Panc1 (cell line): ENCODE measurements around the gene WWOX. TPM values are rescaled to one million over a fixed set of nuclear protein-coding genes. Genes with fewer than 3 reads are reported as not detected.

Source experiments
- ATAC-seq: fragments of 200-7000 bp; cut with Tn5 transposase; 2 replicates; pipeline ENCODE4 v1.9.1; 2020; ENCODE audit warnings: mild to moderate bottlenecking, moderate library complexity
- BruUV-seq: library from RNA; stranded (reverse); fragments of 400-500 nt; replicated peaks from 2 replicates; lab custom pipeline; 2021; lab: Mats Ljungman, UMichigan
- CTCF ChIA-PET: fragments of 300-600 bp; sonication (Branson Sonifier 250); formaldehyde crosslinking; loops from one replicate; lab custom pipeline; 2022; ENCODE audit warnings: antibody characterized with exemption; lab: Charles Lee
- POLR2A ChIA-PET: fragments of 300-600 bp; sonication (Branson Sonifier 250); formaldehyde crosslinking; loops from one replicate; lab custom pipeline; 2022; ENCODE audit warnings: antibody characterized with exemption; lab: Charles Lee
- DNase-seq: peaks from one replicate; pipeline ENCODE4 v3.0.0-alpha.2; 2010; ENCODE audit warnings: low read depth, low spot score
- H3K27ac ChIP-seq: 2 replicates; pipeline ENCODE4 v1.5.1; 2011; ENCODE audit warnings: mild to moderate bottlenecking, low read length, inconsistent platforms
- H3K27me3 ChIP-seq: fragments of 200-500 bp; sonication (Bioruptor generic); 2 replicates; pipeline ENCODE4 v1.6.0; 2014; ENCODE audit warnings: low read length, inconsistent platforms; ENCODE audit not compliant: control insufficient read depth, insufficient read depth
- H3K36me3 ChIP-seq: fragments of 200-500 bp; sonication (Bioruptor generic); 2 replicates; pipeline ENCODE4 v1.5.1; 2014; ENCODE audit warnings: inconsistent platforms, mild to moderate bottlenecking, low read length, moderate library complexity; ENCODE audit not compliant: control insufficient read depth, insufficient read depth
- H3K4me1 ChIP-seq: 2 replicates; pipeline ENCODE4 v1.5.1; 2011; ENCODE audit warnings: inconsistent platforms, mild to moderate bottlenecking, low read length, moderate library complexity; ENCODE audit not compliant: control insufficient read depth, insufficient read depth
- H3K4me3 ChIP-seq, 2 experiments: 2 replicates each; pipeline ENCODE4 v1.5.1; 2011 to 2012; ENCODE audit warnings: low read depth in 2 of 2, low read length in 2 of 2, mild to moderate bottlenecking in 2 of 2, inconsistent platforms in 1 of 2, moderate library complexity in 1 of 2
- H3K9me3 ChIP-seq: fragments of 200-500 bp; sonication (Bioruptor generic); 2 replicates; pipeline ENCODE4 v1.5.1; 2014; ENCODE audit warnings: low read depth, mild to moderate bottlenecking, inconsistent platforms, low read length, moderate library complexity; ENCODE audit not compliant: control insufficient read depth, insufficient read depth
- POLR2AphosphoS5 ChIP-seq: IDR thresholded peaks from 2 replicates; pipeline ENCODE4 v1.6.1; 2012; ENCODE audit warnings: mild to moderate bottlenecking, low read depth, low read length, moderate library complexity
- SIN3A ChIP-seq: IDR thresholded peaks from 2 replicates; pipeline ENCODE4 v1.6.1; 2012; ENCODE audit warnings: low read depth, mild to moderate bottlenecking, low read length, moderate library complexity, borderline replicate concordance; ENCODE audit not compliant: insufficient read depth
- TCF7L2 ChIP-seq: IDR thresholded peaks from 2 replicates; pipeline ENCODE4 v1.6.1; 2011; ENCODE audit warnings: mild to moderate bottlenecking, low read depth, low read length, inconsistent platforms
- in situ Hi-C: cut with HindIII; loops from 2 replicates; pipeline ENCODE4 v1.10.0; 2016; ENCODE audit warnings: low sequenced_read_pairs, low pct_unique_long_range_greater_than_20kb
- intact Hi-C: fragments of 100-400 bp; cut with micrococcal nuclease; formaldehyde crosslinking; loops from one replicate; pipeline ENCODE4 v1.10.0; 2022; ENCODE audit not compliant: unreplicated experiment
- total RNA-seq: library from RNA; stranded (reverse); gene quantifications from one replicate; pipeline ENCODE4 v1.2.1, GENCODE V29; 2021; ENCODE audit not compliant: unreplicated experiment
- TF ChIP-seq, protein P1 (sequence below), 2 experiments: IDR thresholded peaks; 2 replicates each; pipeline ENCODE4 v1.6.1; 2011 to 2012; ENCODE audit warnings: low read depth in 2 of 2, control low read depth in 1 of 2, low read length in 1 of 2, mild to moderate bottlenecking in 1 of 2, moderate library complexity in 1 of 2; ENCODE audit not compliant: insufficient read depth in 1 of 2
- TF ChIP-seq, protein P2 (sequence below): fragments of 450-650 bp; IDR thresholded peaks from 2 replicates; pipeline ENCODE4 v1.5.1; 2017; ENCODE audit warnings: mild to moderate bottlenecking

Gene WWOX
- total RNA-seq, 1 experiment from 2014 or later: 12.5 TPM

DNA sequence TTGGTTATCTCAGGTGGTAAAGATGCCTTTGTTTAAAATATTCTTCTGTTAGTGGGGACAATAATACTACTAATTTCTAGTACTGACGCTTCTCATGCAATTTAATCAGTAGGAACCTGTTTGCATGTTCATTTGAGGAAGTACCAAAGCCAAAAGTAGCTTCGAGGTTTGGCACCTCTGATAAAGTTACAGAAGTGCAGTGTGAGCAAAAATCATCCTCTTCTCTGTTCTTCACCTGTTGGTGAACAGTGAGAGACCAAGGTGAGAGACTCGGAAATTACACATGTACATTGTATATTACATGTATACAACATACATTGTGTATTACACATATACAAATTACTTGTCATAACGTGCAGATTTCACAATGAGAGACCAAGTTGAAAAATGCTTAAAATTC is 1096.5 kb downstream of the WWOX start:
- no TSS peak for BruUV-seq
- H3K4me1 ChIP-seq: no peaks in the 10 kb centered on the region
- no peak overlapping the region for H3K27ac ChIP-seq
- no peaks in the 10 kb centered on the region for H3K27me3 ChIP-seq
- POLR2A ChIA-PET: no interaction called here
- no peak for TF ChIP-seq SIN3A
- TF ChIP-seq, protein P1, sequence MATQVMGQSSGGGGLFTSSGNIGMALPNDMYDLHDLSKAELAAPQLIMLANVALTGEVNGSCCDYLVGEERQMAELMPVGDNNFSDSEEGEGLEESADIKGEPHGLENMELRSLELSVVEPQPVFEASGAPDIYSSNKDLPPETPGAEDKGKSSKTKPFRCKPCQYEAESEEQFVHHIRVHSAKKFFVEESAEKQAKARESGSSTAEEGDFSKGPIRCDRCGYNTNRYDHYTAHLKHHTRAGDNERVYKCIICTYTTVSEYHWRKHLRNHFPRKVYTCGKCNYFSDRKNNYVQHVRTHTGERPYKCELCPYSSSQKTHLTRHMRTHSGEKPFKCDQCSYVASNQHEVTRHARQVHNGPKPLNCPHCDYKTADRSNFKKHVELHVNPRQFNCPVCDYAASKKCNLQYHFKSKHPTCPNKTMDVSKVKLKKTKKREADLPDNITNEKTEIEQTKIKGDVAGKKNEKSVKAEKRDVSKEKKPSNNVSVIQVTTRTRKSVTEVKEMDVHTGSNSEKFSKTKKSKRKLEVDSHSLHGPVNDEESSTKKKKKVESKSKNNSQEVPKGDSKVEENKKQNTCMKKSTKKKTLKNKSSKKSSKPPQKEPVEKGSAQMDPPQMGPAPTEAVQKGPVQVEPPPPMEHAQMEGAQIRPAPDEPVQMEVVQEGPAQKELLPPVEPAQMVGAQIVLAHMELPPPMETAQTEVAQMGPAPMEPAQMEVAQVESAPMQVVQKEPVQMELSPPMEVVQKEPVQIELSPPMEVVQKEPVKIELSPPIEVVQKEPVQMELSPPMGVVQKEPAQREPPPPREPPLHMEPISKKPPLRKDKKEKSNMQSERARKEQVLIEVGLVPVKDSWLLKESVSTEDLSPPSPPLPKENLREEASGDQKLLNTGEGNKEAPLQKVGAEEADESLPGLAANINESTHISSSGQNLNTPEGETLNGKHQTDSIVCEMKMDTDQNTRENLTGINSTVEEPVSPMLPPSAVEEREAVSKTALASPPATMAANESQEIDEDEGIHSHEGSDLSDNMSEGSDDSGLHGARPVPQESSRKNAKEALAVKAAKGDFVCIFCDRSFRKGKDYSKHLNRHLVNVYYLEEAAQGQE (IDR thresholded peaks at IDR 0.05; ENCODE audit: insufficient read depth in 1 of 2, low read depth in 2 of 2, low read length in 1 of 2): no peak
- TF ChIP-seq, protein P2, sequence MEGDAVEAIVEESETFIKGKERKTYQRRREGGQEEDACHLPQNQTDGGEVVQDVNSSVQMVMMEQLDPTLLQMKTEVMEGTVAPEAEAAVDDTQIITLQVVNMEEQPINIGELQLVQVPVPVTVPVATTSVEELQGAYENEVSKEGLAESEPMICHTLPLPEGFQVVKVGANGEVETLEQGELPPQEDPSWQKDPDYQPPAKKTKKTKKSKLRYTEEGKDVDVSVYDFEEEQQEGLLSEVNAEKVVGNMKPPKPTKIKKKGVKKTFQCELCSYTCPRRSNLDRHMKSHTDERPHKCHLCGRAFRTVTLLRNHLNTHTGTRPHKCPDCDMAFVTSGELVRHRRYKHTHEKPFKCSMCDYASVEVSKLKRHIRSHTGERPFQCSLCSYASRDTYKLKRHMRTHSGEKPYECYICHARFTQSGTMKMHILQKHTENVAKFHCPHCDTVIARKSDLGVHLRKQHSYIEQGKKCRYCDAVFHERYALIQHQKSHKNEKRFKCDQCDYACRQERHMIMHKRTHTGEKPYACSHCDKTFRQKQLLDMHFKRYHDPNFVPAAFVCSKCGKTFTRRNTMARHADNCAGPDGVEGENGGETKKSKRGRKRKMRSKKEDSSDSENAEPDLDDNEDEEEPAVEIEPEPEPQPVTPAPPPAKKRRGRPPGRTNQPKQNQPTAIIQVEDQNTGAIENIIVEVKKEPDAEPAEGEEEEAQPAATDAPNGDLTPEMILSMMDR: no peak
- TF ChIP-seq POLR2AphosphoS5: no peak
- TF ChIP-seq TCF7L2: no peak
- H3K9me3 ChIP-seq: no peaks in the 10 kb centered on the region
- CTCF ChIA-PET: no interaction called here
- in situ Hi-C loops (no loop called here), intact Hi-C loops (no loop called here)
- H3K36me3 ChIP-seq: no peaks in the 10 kb centered on the region
- DNase-seq (no peak), ATAC-seq (no peak)
- H3K4me3 ChIP-seq: no peak overlapping the region

DNA sequence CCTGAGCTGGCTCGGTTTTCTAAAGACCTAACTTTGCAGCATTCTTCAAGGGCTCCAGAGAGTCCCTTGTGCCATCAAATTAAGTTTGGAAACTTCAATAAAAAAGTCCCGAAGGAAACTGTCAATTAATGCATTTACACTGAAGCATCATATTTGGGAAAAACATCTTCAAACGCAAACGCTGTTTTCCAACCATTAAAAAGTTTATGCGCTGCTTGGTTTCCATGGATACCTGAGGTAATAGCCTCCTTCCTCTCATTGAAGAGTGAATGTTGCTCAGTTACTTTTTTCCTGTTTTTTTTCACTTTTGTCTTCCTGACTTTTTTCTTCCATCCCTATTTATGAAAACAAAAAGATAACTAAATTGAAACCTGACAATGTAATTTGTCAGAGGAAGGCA is 1102.0 kb downstream of the WWOX start:
- Histone ChIP-seq H3K4me3 (no peak overlapping the region), H3K36me3 (no peaks in the 10 kb centered on the region), H3K9me3 (no peaks in the 10 kb centered on the region), H3K4me1 (no peaks in the 10 kb centered on the region), H3K27me3 (no peaks in the 10 kb centered on the region), H3K27ac (no peak overlapping the region)
- DNase-seq: no peak
- ChIA-PET CTCF (no interaction called here), POLR2A (no interaction called here)
- intact Hi-C loops (no loop called here), in situ Hi-C loops (no loop called here)
- no TSS peak for BruUV-seq
- no peak for TF ChIP-seq TCF7L2
- ATAC-seq: no peak

DNA sequence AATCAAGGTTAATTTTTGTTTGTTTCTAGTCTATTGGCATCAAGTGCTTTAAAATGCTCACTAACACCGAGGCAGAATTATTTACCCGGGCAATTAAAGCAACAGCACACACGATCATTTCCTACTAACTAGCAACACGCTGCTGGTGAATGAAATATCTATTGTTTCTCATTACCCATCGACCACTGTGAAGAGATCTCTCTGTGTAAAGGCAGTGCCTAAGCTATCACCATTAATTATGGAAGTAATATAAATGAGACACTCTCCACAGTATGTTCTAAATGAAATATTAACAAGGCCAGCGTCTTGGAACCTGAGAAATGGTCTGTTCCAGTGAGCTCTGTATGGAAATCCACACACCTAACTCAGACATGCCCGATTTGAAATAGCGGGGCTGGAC is 1103.5 kb downstream of the WWOX start:
- BruUV-seq: no TSS peak
- CTCF ChIA-PET: no interaction called here

More for the DNA sequence above, 1103.5 kb downstream of the WWOX start:
- Histone ChIP-seq H3K27ac (no peak overlapping the region), H3K4me1 (no peaks in the 10 kb centered on the region), H3K9me3 (no peaks in the 10 kb centered on the region), H3K36me3 (no peaks in the 10 kb centered on the region; the same call in 1 of the 2 replicates), H3K4me3 (no peak overlapping the region), H3K27me3 (no peaks in the 10 kb centered on the region)
- TF ChIP-seq, protein P1 (IDR thresholded peaks at IDR 0.05; ENCODE audit: insufficient read depth in 1 of 2, low read depth in 2 of 2, low read length in 1 of 2): no peak
- TF ChIP-seq, protein P2: no peak
- TF ChIP-seq TCF7L2: no peak
- no peak for TF ChIP-seq POLR2AphosphoS5
- no peak for TF ChIP-seq SIN3A
- intact Hi-C loops (no loop called here), in situ Hi-C loops (no loop called here)
- ATAC-seq (no peak), DNase-seq (no peak)
- POLR2A ChIA-PET: no interaction called here
